HK-2 (cell line): ENCODE measurements around the gene SF1.

Source experiments
- DNase-seq: peaks from one replicate; pipeline ENCODE4 v3.0.0-alpha.2; 2018; ENCODE audit not compliant: unreplicated experiment

Gene SF1

GRCh38 chr11:64801158-64801464, 22.8 kb upstream of the SF1 start:
- no peak for DNase-seq

- DNase-seq, result no peak
Measured at GRCh38 chr11:64800303-64801157, 22.2 kb upstream of the SF1 start.

- DNase-seq, result no peak
Measured at GRCh38 chr11:64799623-64800302, 21.4 kb upstream of the SF1 start.

GRCh38 chr11:64799256-64799622, 20.9 kb upstream of the SF1 start:
- DNase-seq, result no peak

GRCh38 chr11:64796757-64797541, 18.6 kb upstream of the SF1 start:
- DNase-seq, result no peak

- DNase-seq, result no peak
Measured at GRCh38 chr11:64796047-64796756, 17.9 kb upstream of the SF1 start.

- no peak for DNase-seq
Measured at GRCh38 chr11:64794526-64794925, 16.2 kb upstream of the SF1 start.

GRCh38 chr11:64793271-64794160, 15.2 kb upstream of the SF1 start:
- DNase-seq, result no peak

GRCh38 chr11:64792482-64792881, 14.1 kb upstream of the SF1 start:
- no peak for DNase-seq

- DNase-seq, result no peak
Measured at GRCh38 chr11:64791781-64792291, 13.5 kb upstream of the SF1 start.

GRCh38 chr11:64790205-64791095, 12.1 kb upstream of the SF1 start:
- no peak for DNase-seq

GRCh38 chr11:64789331-64790204, 11.2 kb upstream of the SF1 start:
- DNase-seq, result no peak

- DNase-seq, result no peak
Measured at GRCh38 chr11:64788321-64789215, 10.2 kb upstream of the SF1 start.

GRCh38 chr11:64787526-64788320, 9.4 kb upstream of the SF1 start:
- DNase-seq, result no peak

GRCh38 chr11:64786308-64786707, 8.0 kb upstream of the SF1 start:
- no peak for DNase-seq

- DNase-seq, result no peak
Measured at GRCh38 chr11:64784813-64785581, 6.7 kb upstream of the SF1 start.

- no peak for DNase-seq
Measured at GRCh38 chr11:64778223-64778472, 194 bp downstream of the SF1 start.
